WTC11 (cell line): ENCODE data around the gene BCKDHA.

Experiments used
- MXD4 ChIP-seq: fragments of 250-450 bp; sonication (Bioruptor Pico); IDR thresholded peaks from 2 replicates; pipeline ENCODE4 v1.8.0; 2021; ENCODE audit warnings: mild to moderate bottlenecking, moderate library complexity, borderline replicate concordance
- TF ChIP-seq, protein P1 (sequence below): sonication (generic); formaldehyde crosslinking; IDR thresholded peaks from 2 replicates; pipeline ENCODE4 v1.8.1; 2023; ENCODE audit warnings: mild to moderate bottlenecking, missing genetic modification reagents
- TF ChIP-seq, protein P2 (sequence below): fragments of 250-450 bp; sonication (Bioruptor Pico); IDR thresholded peaks from 2 replicates; pipeline ENCODE4 v1.8.0; 2021; ENCODE audit warnings: mild to moderate bottlenecking
- TF ChIP-seq, protein P3 (sequence below): fragments of 200-600 bp; IDR thresholded peaks from 2 replicates; pipeline ENCODE4 v1.8.0; 2022; ENCODE audit warnings: antibody characterized with exemption

DNA sequence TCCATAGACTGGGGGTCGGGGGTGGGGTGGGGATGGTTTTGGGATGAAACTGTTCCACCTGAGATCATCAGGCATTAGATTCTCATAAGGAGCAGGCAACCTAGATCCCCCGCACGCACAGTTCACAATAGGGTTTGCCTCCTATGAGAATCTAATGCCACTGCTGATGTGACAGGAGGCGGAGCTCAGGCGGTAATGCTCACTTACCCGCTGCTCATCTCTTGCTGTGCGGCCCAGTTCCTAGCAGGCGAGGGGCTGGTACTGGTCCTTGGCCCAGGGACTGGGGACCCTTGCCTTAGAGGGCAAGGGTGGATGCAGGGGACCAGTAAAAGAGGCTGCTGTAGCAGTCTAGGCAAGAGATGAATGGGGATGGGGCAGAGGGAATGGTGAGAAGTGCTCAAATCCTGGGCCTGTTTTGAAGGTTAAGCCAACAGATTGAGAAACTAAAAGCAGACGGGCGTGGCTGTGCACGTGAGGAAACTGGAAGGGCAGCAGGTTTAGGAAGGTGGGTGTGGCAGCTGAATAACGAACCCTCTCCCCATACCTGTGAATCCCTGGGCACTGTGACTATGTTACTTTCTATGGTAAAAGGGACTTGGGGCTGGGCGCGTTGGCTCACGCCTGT lies 43.8 kb downstream of the BCKDHA start:
- TF ChIP-seq, protein P1, sequence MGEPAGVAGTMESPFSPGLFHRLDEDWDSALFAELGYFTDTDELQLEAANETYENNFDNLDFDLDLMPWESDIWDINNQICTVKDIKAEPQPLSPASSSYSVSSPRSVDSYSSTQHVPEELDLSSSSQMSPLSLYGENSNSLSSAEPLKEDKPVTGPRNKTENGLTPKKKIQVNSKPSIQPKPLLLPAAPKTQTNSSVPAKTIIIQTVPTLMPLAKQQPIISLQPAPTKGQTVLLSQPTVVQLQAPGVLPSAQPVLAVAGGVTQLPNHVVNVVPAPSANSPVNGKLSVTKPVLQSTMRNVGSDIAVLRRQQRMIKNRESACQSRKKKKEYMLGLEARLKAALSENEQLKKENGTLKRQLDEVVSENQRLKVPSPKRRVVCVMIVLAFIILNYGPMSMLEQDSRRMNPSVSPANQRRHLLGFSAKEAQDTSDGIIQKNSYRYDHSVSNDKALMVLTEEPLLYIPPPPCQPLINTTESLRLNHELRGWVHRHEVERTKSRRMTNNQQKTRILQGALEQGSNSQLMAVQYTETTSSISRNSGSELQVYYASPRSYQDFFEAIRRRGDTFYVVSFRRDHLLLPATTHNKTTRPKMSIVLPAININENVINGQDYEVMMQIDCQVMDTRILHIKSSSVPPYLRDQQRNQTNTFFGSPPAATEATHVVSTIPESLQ = no peak
- TF ChIP-seq, protein P2, sequence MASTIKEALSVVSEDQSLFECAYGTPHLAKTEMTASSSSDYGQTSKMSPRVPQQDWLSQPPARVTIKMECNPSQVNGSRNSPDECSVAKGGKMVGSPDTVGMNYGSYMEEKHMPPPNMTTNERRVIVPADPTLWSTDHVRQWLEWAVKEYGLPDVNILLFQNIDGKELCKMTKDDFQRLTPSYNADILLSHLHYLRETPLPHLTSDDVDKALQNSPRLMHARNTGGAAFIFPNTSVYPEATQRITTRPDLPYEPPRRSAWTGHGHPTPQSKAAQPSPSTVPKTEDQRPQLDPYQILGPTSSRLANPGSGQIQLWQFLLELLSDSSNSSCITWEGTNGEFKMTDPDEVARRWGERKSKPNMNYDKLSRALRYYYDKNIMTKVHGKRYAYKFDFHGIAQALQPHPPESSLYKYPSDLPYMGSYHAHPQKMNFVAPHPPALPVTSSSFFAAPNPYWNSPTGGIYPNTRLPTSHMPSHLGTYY (CRISPR knock-in tag) = no peak
- no peak for TF ChIP-seq MXD4
- TF ChIP-seq, protein P3, sequence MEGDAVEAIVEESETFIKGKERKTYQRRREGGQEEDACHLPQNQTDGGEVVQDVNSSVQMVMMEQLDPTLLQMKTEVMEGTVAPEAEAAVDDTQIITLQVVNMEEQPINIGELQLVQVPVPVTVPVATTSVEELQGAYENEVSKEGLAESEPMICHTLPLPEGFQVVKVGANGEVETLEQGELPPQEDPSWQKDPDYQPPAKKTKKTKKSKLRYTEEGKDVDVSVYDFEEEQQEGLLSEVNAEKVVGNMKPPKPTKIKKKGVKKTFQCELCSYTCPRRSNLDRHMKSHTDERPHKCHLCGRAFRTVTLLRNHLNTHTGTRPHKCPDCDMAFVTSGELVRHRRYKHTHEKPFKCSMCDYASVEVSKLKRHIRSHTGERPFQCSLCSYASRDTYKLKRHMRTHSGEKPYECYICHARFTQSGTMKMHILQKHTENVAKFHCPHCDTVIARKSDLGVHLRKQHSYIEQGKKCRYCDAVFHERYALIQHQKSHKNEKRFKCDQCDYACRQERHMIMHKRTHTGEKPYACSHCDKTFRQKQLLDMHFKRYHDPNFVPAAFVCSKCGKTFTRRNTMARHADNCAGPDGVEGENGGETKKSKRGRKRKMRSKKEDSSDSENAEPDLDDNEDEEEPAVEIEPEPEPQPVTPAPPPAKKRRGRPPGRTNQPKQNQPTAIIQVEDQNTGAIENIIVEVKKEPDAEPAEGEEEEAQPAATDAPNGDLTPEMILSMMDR = no peak
